Activated T-helper 1 cell treated with Interleukin-2 at 50 U/mL for 16 hours (primary cell): ENCODE results near the gene E2F3.
A peak's percentile ranks its signal among the peaks of the same experiment; 100 is the strongest.

Experiments
- DNase-seq: peaks from one replicate; pipeline ENCODE4 v3.0.0-alpha.2; 2020; ENCODE audit warnings: low read depth

E2F3 gene

GRCh38 chr6:20533746-20534294, 132.1 kb downstream of the E2F3 start:
- DNase-seq, result no peak

- peak; percentile 80 for DNase-seq
Measured at GRCh38 chr6:20534295-20535262, 132.9 kb downstream of the E2F3 start, which contains the start of gene CDKAL1. CDKAL1 (plus strand) TSS chr6:20534457; CDS start chr6:20546351, 11,894 bp downstream.

- no peak for DNase-seq
Measured at GRCh38 chr6:20538131-20538662, 136.5 kb downstream of the E2F3 start.

GRCh38 chr6:20538907-20539306, 137.2 kb downstream of the E2F3 start:
- DNase-seq, result no peak

- DNase-seq, result no peak
Measured at GRCh38 chr6:20539387-20539786, 137.7 kb downstream of the E2F3 start.

- no peak for DNase-seq
Measured at GRCh38 chr6:20540683-20541082, 139.0 kb downstream of the E2F3 start.

- no peak for DNase-seq
Measured at GRCh38 chr6:20541382-20541781, 139.7 kb downstream of the E2F3 start.

GRCh38 chr6:20542927-20543602, 141.4 kb downstream of the E2F3 start:
- DNase-seq, result no peak
